GM19397 (cell line): ENCODE measurements around the gene AJAP1.

Experiments
- ATAC-seq: cut with Tn5 transposase; IDR thresholded peaks from one replicate; pipeline ENCODE4 v1.9.1; 2021; ENCODE audit warnings: mild to moderate bottlenecking, moderate library complexity; ENCODE audit not compliant: unreplicated experiment

Gene AJAP1

GRCh38 chr1:4768553-4768952 is 114.1 kb downstream of the AJAP1 start:
- no peak for ATAC-seq

- no peak for ATAC-seq
These were observed 115.3 kb downstream of the AJAP1 start for GRCh38 chr1:4769516-4770280.

GRCh38 chr1:4770713-4771112 is 116.3 kb downstream of the AJAP1 start:
- ATAC-seq, result no peak

GRCh38 chr1:4771267-4771666 is 116.9 kb downstream of the AJAP1 start:
- ATAC-seq, result no peak

- no peak for ATAC-seq
These were observed 117.3 kb downstream of the AJAP1 start for GRCh38 chr1:4771721-4772120.

- ATAC-seq, result no peak
These were observed 118.0 kb downstream of the AJAP1 start for GRCh38 chr1:4772294-4773010.

GRCh38 chr1:4773226-4773625 is 118.8 kb downstream of the AJAP1 start:
- ATAC-seq, result no peak

GRCh38 chr1:4775506-4775905 is 121.1 kb downstream of the AJAP1 start:
- ATAC-seq, result no peak

GRCh38 chr1:4778056-4778455 is 123.6 kb downstream of the AJAP1 start:
- no peak for ATAC-seq

GRCh38 chr1:4781646-4782045 is 127.2 kb downstream of the AJAP1 start:
- no peak for ATAC-seq

GRCh38 chr1:4784761-4785160 is 130.4 kb downstream of the AJAP1 start:
- ATAC-seq, result no peak

- ATAC-seq, result no peak
These were observed 131.6 kb downstream of the AJAP1 start for GRCh38 chr1:4786055-4786454.

- ATAC-seq, result no peak
These were observed 133.1 kb downstream of the AJAP1 start for GRCh38 chr1:4787551-4787950.

GRCh38 chr1:4792565-4792964 is 138.2 kb downstream of the AJAP1 start:
- ATAC-seq, result no peak

- ATAC-seq, result no peak
These were observed 139.8 kb downstream of the AJAP1 start for GRCh38 chr1:4794020-4794780.

GRCh38 chr1:4796161-4797015 is 142.0 kb downstream of the AJAP1 start:
- ATAC-seq, result peak; percentile 68

- no peak for ATAC-seq
These were observed 142.6 kb downstream of the AJAP1 start for GRCh38 chr1:4797016-4797410.

GRCh38 chr1:4797429-4797828 is 143.0 kb downstream of the AJAP1 start:
- ATAC-seq, result no peak

GRCh38 chr1:4801192-4801924 is 146.9 kb downstream of the AJAP1 start:
- ATAC-seq, result no peak

- ATAC-seq, result no peak
These were observed 147.6 kb downstream of the AJAP1 start for GRCh38 chr1:4802024-4802423.
